BJ (cell line): ENCODE results near the gene P4HTM. TPM values are rescaled to one million over a fixed set of nuclear protein-coding genes. Genes with fewer than 3 reads are reported as not detected.

Experiments used
- CTCF ChIA-PET: fragments of 350-600 bp; formaldehyde crosslinking; extraction: SDS; loops from one replicate; lab custom pipeline; 2021; ENCODE audit warnings: antibody characterized with exemption, inconsistent platforms; lab: Yijun Ruan, JAX
- POLR2A ChIA-PET: fragments of 300-600 bp; sonication (Branson Sonifier 250); formaldehyde crosslinking; extraction: SDS; loops from one replicate; lab custom pipeline; 2021; ENCODE audit warnings: antibody characterized with exemption; lab: Charles Lee
- DNase-seq: peaks from one replicate; pipeline ENCODE4 v3.0.0-alpha.2; 2011; ENCODE audit warnings: low read depth
- H3K27me3 ChIP-seq: 2 replicates; pipeline ENCODE4 v1.6.0; 2011; ENCODE audit warnings: low read length; ENCODE audit not compliant: control insufficient read depth, insufficient read depth
- H3K36me3 ChIP-seq: 2 replicates; pipeline ENCODE4 v1.5.1; 2011; ENCODE audit warnings: low read length; ENCODE audit not compliant: control insufficient read depth, insufficient read depth
- H3K4me3 ChIP-seq: 2 replicates; pipeline ENCODE4 v1.5.1; 2011; ENCODE audit warnings: low read depth, mild to moderate bottlenecking, control low read depth, low read length
- CTCF ChIP-seq: IDR thresholded peaks from 2 replicates; pipeline ENCODE4 v1.5.1; 2011; ENCODE audit warnings: low read depth, mild to moderate bottlenecking, control low read depth, inconsistent platforms, low read length, moderate library complexity; ENCODE audit not compliant: insufficient read depth
- polyA minus RNA-seq: library from RNA; depleted of rRNA, polyadenylated mRNA; stranded (reverse); fragments of >200 nt; gene quantifications from 2 replicates; pipeline ENCODE4 v1.2.3, GENCODE V29; 2011; rRNA and poly(A)+ RNA removed
- polyA plus RNA-seq: library from polyadenylated mRNA; depleted of rRNA; stranded (reverse); fragments of >200 nt; gene quantifications from 2 replicates; pipeline ENCODE4 v1.2.3, GENCODE V29; 2011; rRNA removed

P4HTM gene
- polyA plus RNA-seq (25.8 and 38.4 TPM in 2 replicates), polyA minus RNA-seq (18.6 and 28.6 TPM in 2 replicates)

- POLR2A ChIA-PET, result interaction anchor here (1.0 to 1.3 kb wide), 3 partner anchors 17 to 40 kb away, joined by 3 to 9 read pairs (median 6); partner anchors contain the start of genes DALRD3 and WDR6
- Histone ChIP-seq H3K36me3 (peaks cover 6% of the 10 kb centered on the region), H3K27me3 (no peaks in the 10 kb centered on the region), H3K4me3 (peak within 1 kb of the TSS; percentile 88)
- CTCF ChIA-PET, result interaction anchor here (0.6 to 5.7 kb wide), 9 partner anchors 16 to 458 kb away, joined by 3 to 60 read pairs (median 6); partner anchors contain the start of genes DALRD3, IMPDH2, NDUFAF3 and QRICH1
- peak; percentile 62 for TF ChIP-seq CTCF
- peak; percentile 75 for DNase-seq
These were observed at the start of gene P4HTM for GRCh38 chr3:48989796-48990635. Gene P4HTM, plus strand, starts transcription at chr3:48990241. Its CDS starts 16 bp downstream, at chr3:48990257.

GRCh38 chr3:48945432-48945831, 44.6 kb upstream of the P4HTM start:
- Histone ChIP-seq H3K36me3 (0 out of 2 replicates have a peak, but pooled peaks cover 2% of the 10 kb centered on the region), H3K4me3 (no peak overlapping the region), H3K27me3 (no peaks in the 10 kb centered on the region)
- POLR2A ChIA-PET, result no interaction called here
- CTCF ChIA-PET, result no interaction called here
- DNase-seq, result no peak
- TF ChIP-seq CTCF, result no peak

GRCh38 chr3:48945891-48946549, 44.0 kb upstream of the P4HTM start:
- POLR2A ChIA-PET, result no interaction called here
- Histone ChIP-seq H3K4me3 (no peak overlapping the region), H3K36me3 (0 out of 2 replicates have a peak, but pooled peaks cover 2% of the 10 kb centered on the region), H3K27me3 (no peaks in the 10 kb centered on the region)
- TF ChIP-seq CTCF, result no peak
- no peak for DNase-seq
- CTCF ChIA-PET, result interaction anchor here (0.8 kb wide), 1 partner anchor 52 kb away, joined by 3 read pairs; no protein-coding TSS in a partner anchor

- POLR2A ChIA-PET, result no interaction called here
- no peak for DNase-seq
- TF ChIP-seq CTCF, result no peak
- Histone ChIP-seq H3K36me3 (peaks cover 2% of the 10 kb centered on the region; the same call in 1 of the 2 replicates), H3K4me3 (no peak overlapping the region), H3K27me3 (no peaks in the 10 kb centered on the region)
- CTCF ChIA-PET, result no interaction called here
These were observed 40.7 kb upstream of the P4HTM start for GRCh38 chr3:48949376-48949717.

- Histone ChIP-seq H3K4me3 (no peak overlapping the region), H3K36me3 (peaks cover 2% of the 10 kb centered on the region; the same call in 1 of the 2 replicates), H3K27me3 (no peaks in the 10 kb centered on the region)
- TF ChIP-seq CTCF, result no peak
- DNase-seq, result no peak
- ChIA-PET CTCF (interaction anchor here (1.7 to 2.0 kb wide), 2 partner anchors 11 to 210 kb away, joined by 4 to 5 read pairs; no protein-coding TSS in a partner anchor), POLR2A (interaction anchor here (0.7 kb wide), 1 partner anchor 403 kb away, joined by 3 read pairs; no protein-coding TSS in a partner anchor)
These were observed 40.0 kb upstream of the P4HTM start for GRCh38 chr3:48950051-48950450.
